AG04449 (cell line): Measurements from ENCODE around the gene MYMK.

Experiments used
- CTCF ChIA-PET: fragments of 350-600 bp; formaldehyde crosslinking; extraction: SDS; loops from one replicate; lab custom pipeline; 2021; ENCODE audit warnings: antibody characterized with exemption; lab: Yijun Ruan, JAX
- POLR2A ChIA-PET: fragments of 400-600, 350-600 bp; formaldehyde crosslinking; extraction: SDS; loops from one replicate; lab custom pipeline; 2020; ENCODE audit warnings: antibody characterized with exemption, inconsistent platforms; lab: Yijun Ruan, JAX
- DNase-seq: peaks from one replicate; pipeline ENCODE4 v3.0.0-alpha.2; 2010; ENCODE audit warnings: low read depth, low spot score
- H3K4me3 ChIP-seq: 2 replicates; pipeline ENCODE4 v1.5.1; 2011; ENCODE audit warnings: low read depth, mild to moderate bottlenecking, control low read depth, low read length
- CTCF ChIP-seq: IDR thresholded peaks from one replicate; pipeline ENCODE4 v1.5.1; 2011; ENCODE audit warnings: mild to moderate bottlenecking, moderate library complexity, low read length, control low read depth, inconsistent platforms; ENCODE audit not compliant: insufficient read depth; ENCODE audit errors: missing control alignments

MYMK gene

GRCh38 chr9:133522073-133522910 is 2.5 kb downstream of the MYMK start:
- ChIA-PET POLR2A (no interaction called here), CTCF (no interaction called here)
- no peak for TF ChIP-seq CTCF
- H3K4me3 ChIP-seq: no peak overlapping the region
- DNase-seq: no peak

GRCh38 chr9:133521122-133522072 is 3.4 kb downstream of the MYMK start:
- no peak for TF ChIP-seq CTCF
- CTCF ChIA-PET: no interaction called here
- POLR2A ChIA-PET: no interaction called here
- no peak for DNase-seq
- H3K4me3 ChIP-seq: no peak overlapping the region

GRCh38 chr9:133520121-133520835 is 4.5 kb downstream of the MYMK start:
- TF ChIP-seq CTCF: no peak
- ChIA-PET CTCF (interaction anchor here (0.6 kb wide), 1 partner anchor 11 kb away, joined by 3 read pairs; no protein-coding TSS in a partner anchor), POLR2A (no interaction called here)
- no peak overlapping the region for H3K4me3 ChIP-seq
- DNase-seq: no peak

- no peak for TF ChIP-seq CTCF
- POLR2A ChIA-PET: no interaction called here
- no peak overlapping the region for H3K4me3 ChIP-seq
- CTCF ChIA-PET: no interaction called here
- no peak for DNase-seq
Measured at GRCh38 chr9:133519693-133520092, 5.1 kb downstream of the MYMK start.

GRCh38 chr9:133518706-133519449 is 5.9 kb downstream of the MYMK start:
- DNase-seq: no peak
- no peak for TF ChIP-seq CTCF
- H3K4me3 ChIP-seq: no peak overlapping the region
- CTCF ChIA-PET: interaction anchor here (0.8 to 1.0 kb wide), 2 partner anchors 10 to 13 kb away, joined by 3 to 4 read pairs; no protein-coding TSS in a partner anchor
- POLR2A ChIA-PET: no interaction called here
